ENCODE data around the gene GLYATL1.

Gene GLYATL1

GRCh38 chr11:58916637-58917036 lies 22.7 kb upstream of the GLYATL1 start:
- CTCF ChIA-PET, result no interaction called here
- POLR2A ChIA-PET, result no interaction called here
- H3K9me3 ChIP-seq (ENCODE audit: control insufficient read depth, insufficient read depth, low read depth, low read length), result no peaks in the 10 kb centered on the region

GRCh38 chr11:58917159-58917783 lies 22.0 kb upstream of the GLYATL1 start:
- ChIA-PET POLR2A (no interaction called here), CTCF (interaction anchor here (1.0 to 1.7 kb wide), 2 partner anchors 11 to 241 kb away, joined by 6 to 9 read pairs; no protein-coding TSS in a partner anchor)
- H3K4me3 ChIP-seq (ENCODE audit: low read depth, low read length), result no peak overlapping the region
- no peaks in the 10 kb centered on the region for H3K9me3 ChIP-seq (ENCODE audit: control insufficient read depth, insufficient read depth, low read depth, low read length)
- H3K36me3 ChIP-seq (ENCODE audit: control insufficient read depth in 2 of 2, insufficient read depth in 1 of 2, low read length in 2 of 2), result no peaks in the 10 kb centered on the region
- H3K27ac ChIP-seq (ENCODE audit: extremely low read depth, low read depth, low read length), result no peak overlapping the region
- H3K4me1 ChIP-seq (ENCODE audit: control insufficient read depth, insufficient read depth, low read length), result no peaks in the 10 kb centered on the region
- TF ChIP-seq SETDB1 (IDR thresholded peaks at IDR 0.05; ENCODE audit: insufficient read length, low read length), result peak; percentile 93
- no peak for TF ChIP-seq ZNF701 (tag by site-specific recombination; IDR thresholded peaks at IDR 0.05)
- peak; percentile 73; the same call in 1 of the 2 replicates for TF ChIP-seq ZNF280D (tag by site-specific recombination; IDR thresholded peaks at IDR 0.05)
- peak; percentile 97 for TF ChIP-seq TRIM28 (IDR thresholded peaks at IDR 0.05; ENCODE audit: borderline replicate concordance, low read length)
- no peak for TF ChIP-seq YY2 (tag by site-specific recombination; IDR thresholded peaks at IDR 0.05)

More at GRCh38 chr11:58916637-58917036, 22.7 kb upstream of the GLYATL1 start:
- no peak for TF ChIP-seq ZNF37A (tag by site-specific recombination; IDR thresholded peaks at IDR 0.05)
- no peak for TF ChIP-seq ZNF121 (tag by site-specific recombination; IDR thresholded peaks at IDR 0.05)
- TF ChIP-seq ZNF274 (IDR thresholded peaks at IDR 0.05; ENCODE audit: low read length), result no peak
- TF ChIP-seq ZNF274 (tag by site-specific recombination; IDR thresholded peaks at IDR 0.05; ENCODE audit: borderline replicate concordance), result no peak
- TF ChIP-seq ZNF473 (tag by site-specific recombination; IDR thresholded peaks at IDR 0.05), result no peak
- no peak for TF ChIP-seq ZNF433 (tag by site-specific recombination; IDR thresholded peaks at IDR 0.05; ENCODE audit: low read depth)
- TF ChIP-seq KLF1 (tag by site-specific recombination; IDR thresholded peaks at IDR 0.05), result no peak
- TF ChIP-seq GLIS1 (tag by site-specific recombination; IDR thresholded peaks at IDR 0.05), result no peak
- TF ChIP-seq YY2 (tag by site-specific recombination; IDR thresholded peaks at IDR 0.05), result no peak
- TF ChIP-seq ZNF701 (tag by site-specific recombination; IDR thresholded peaks at IDR 0.05), result no peak
- TF ChIP-seq TCF7L2 (IDR thresholded peaks at IDR 0.05; ENCODE audit: borderline replicate concordance, low read depth, low read length), result no peak
- no peak for TF ChIP-seq ZNF555 (tag by site-specific recombination; conservative IDR thresholded peaks at IDR 0.05)
- TF ChIP-seq ZNF626 (tag by site-specific recombination; IDR thresholded peaks at IDR 0.05), result no peak
- no peak for TF ChIP-seq SP3 (tag by site-specific recombination; IDR thresholded peaks at IDR 0.05)
- no peak for TF ChIP-seq HIC1 (tag by site-specific recombination; IDR thresholded peaks at IDR 0.05)
- no peak for TF ChIP-seq ZNF132 (tag by site-specific recombination; IDR thresholded peaks at IDR 0.05; ENCODE audit: borderline replicate concordance)
- no peak for TF ChIP-seq ZBTB7A (tag by site-specific recombination; IDR thresholded peaks at IDR 0.05; ENCODE audit: low read depth)
- TF ChIP-seq ZNF514 (tag by site-specific recombination; IDR thresholded peaks at IDR 0.05), result no peak
- no peak for TF ChIP-seq ZXDB (tag by site-specific recombination; IDR thresholded peaks at IDR 0.05)
- no peak for TF ChIP-seq AEBP2 (tag by site-specific recombination; IDR thresholded peaks at IDR 0.05; ENCODE audit: borderline replicate concordance)
- H3K4me1 ChIP-seq (ENCODE audit: control insufficient read depth, insufficient read depth, low read length), result no peaks in the 10 kb centered on the region
- H3K27ac ChIP-seq (ENCODE audit: extremely low read depth, low read depth, low read length), result no peak overlapping the region
- no peak overlapping the region for H3K4me3 ChIP-seq (ENCODE audit: low read depth, low read length)
- H3K36me3 ChIP-seq (ENCODE audit: control insufficient read depth in 2 of 2, insufficient read depth in 1 of 2, low read length in 2 of 2), result no peaks in the 10 kb centered on the region
